C4-2B (cell line): ENCODE measurements around the gene NCOA7.

Source experiments
- H3K27ac ChIP-seq: fragments of 450-650 bp; 2 replicates; pipeline ENCODE4 v1.5.1; 2017
- CTCF ChIP-seq: fragments of 450-650 bp; conservative IDR thresholded peaks from 2 replicates; pipeline ENCODE4 v1.5.1; 2017; ENCODE audit warnings: mild to moderate bottlenecking
- ZFX ChIP-seq: fragments of 450-650 bp; IDR thresholded peaks from 2 replicates; pipeline ENCODE4 v1.6.1; 2017

The NCOA7 gene

DNA sequence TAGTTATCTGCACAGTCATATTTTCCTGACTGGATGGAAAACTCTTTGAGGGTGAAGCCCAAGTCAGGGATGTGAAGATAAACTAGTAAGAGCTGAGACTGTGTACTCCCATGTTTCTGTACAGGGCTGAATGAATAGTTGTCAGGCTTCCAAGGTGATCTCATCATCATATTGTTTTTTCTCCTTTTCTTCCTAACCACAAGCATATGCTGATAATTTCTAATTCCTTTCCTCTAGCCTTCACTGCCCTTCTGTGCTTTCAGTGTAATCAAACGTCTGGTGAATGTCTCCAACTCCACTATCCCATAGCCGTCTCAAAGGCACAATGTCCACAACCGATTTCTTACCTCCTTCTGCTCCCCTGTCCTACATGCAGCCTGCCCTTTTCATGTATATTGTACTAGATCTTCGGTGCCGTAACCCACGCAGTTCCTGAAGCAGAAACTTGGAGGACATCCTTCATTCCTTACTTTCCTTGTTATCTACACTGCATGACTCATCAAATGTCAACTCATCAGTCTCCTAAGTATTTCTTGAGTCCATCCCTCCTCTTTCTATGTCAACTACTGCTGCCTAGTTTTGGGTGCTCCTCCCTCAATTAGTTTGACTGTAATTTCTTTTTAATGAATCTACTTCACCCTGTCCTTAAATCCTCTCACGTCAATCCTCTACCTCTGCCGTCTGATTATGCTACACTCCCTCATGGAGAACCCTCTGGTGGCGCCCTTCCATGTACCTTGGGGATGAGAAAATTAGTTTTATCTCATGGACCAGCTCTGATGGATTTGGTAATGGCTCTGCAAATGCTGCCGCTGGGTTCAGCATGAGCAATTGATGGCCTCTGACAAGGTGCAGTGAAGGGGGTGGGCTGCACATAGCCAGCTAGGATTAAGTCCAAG is 21.9 kb downstream of the NCOA7 start:
- H3K27ac ChIP-seq = no peak overlapping the region
- TF ChIP-seq ZFX = no peak
- no peak for TF ChIP-seq CTCF

DNA sequence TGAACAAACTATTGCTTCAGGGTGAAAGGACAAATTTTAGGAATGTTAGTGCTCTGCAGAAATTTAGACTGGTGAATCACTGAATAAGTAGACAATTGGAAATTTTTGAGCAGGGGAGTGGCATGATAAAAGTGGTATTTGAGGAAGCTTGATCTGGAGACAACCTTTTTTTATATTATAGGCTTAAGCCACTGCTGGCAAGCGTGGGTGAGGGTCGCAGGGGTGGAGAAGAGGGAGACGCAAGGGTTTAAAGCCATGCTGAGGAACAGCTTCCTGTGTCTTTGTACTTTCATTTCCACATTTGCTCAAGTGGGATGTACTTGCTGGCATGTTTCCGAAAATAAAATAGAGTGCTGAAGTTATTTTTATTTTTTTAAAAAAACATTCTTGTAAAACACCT is 23.7 kb downstream of the NCOA7 start:
- no peak overlapping the region for H3K27ac ChIP-seq
- TF ChIP-seq ZFX (no peak), CTCF (no peak)

- TF ChIP-seq ZFX (no peak), CTCF (no peak)
- no peak overlapping the region for H3K27ac ChIP-seq
Observed at GRCh38 chr6:125815080-125815910, 24.5 kb downstream of the NCOA7 start.

- no peak for TF ChIP-seq ZFX
- H3K27ac ChIP-seq = no peak overlapping the region
Observed at GRCh38 chr6:125816828-125817280, 26.1 kb downstream of the NCOA7 start.

DNA sequence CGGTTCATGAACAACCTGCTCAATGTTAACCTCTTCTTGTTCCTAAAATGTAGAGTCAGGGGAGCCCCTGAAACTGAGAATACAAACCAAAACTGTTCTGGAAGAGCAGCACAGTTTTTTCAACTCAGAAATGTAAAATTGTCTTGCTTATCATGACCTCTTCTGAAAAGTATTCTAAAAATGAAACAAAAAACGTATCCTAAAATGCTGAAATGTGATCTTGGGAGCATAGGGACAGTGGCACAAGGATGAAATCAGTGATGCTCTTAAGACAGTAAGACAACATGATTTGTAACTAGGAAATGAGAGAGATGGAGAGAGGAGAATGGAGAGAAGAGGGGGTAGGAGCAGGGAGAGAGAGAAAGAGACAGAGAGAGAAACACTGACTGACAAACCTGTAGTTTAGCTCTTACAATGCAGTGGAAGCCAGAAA is 27.5 kb downstream of the NCOA7 start:
- TF ChIP-seq ZFX (no peak), CTCF (no peak)
- H3K27ac ChIP-seq = no peak overlapping the region

- no peak overlapping the region for H3K27ac ChIP-seq
- TF ChIP-seq ZFX (no peak), CTCF (no peak)
Observed at GRCh38 chr6:125818772-125819260, 28.1 kb downstream of the NCOA7 start.

- no peak overlapping the region for H3K27ac ChIP-seq
- TF ChIP-seq ZFX = no peak
- no peak for TF ChIP-seq CTCF
Observed at GRCh38 chr6:125819535-125820326, 29.0 kb downstream of the NCOA7 start.
